ENCODE data around the gene ANKRD10.

The ANKRD10 gene

GRCh38 chr13:110866491-110867170, 48.2 kb downstream of the ANKRD10 start:
- no peak overlapping the region for H2BK5ac ChIP-seq (ENCODE audit: low read depth, low read length, poor library complexity)
- no peak overlapping the region for H4K91ac ChIP-seq (ENCODE audit: low read depth, low read length)
- no peak overlapping the region for H4K8ac ChIP-seq (ENCODE audit: low read depth, low read length)
- H3K79me2 ChIP-seq (ENCODE audit: control insufficient read depth, insufficient read depth, low read length, poor library complexity): no peaks in the 10 kb centered on the region
- H2AFZ ChIP-seq (ENCODE audit: insufficient read depth, low read length, poor library complexity): no peak overlapping the region
- no peak overlapping the region for H4K12ac ChIP-seq (ENCODE audit: low read depth, low read length)
- DNase-seq: no peak
- no peak overlapping the region for H3K18ac ChIP-seq (ENCODE audit: low read length)
- H2AK5ac ChIP-seq (ENCODE audit: low read length): no peak overlapping the region
- no peak overlapping the region for H3K23ac ChIP-seq (ENCODE audit: low read length)
- H3K9me3 ChIP-seq (ENCODE audit: insufficient read depth, low read depth, low read length): no peaks in the 10 kb centered on the region
- WGBS (ENCODE audit: extremely low coverage, insufficient coverage, insufficient read length): no CpG with 5 or more reads among the region's 11 CpGs
- H2BK120ac ChIP-seq (ENCODE audit: insufficient read depth, low read length, poor library complexity): no peak overlapping the region
- H3K14ac ChIP-seq (ENCODE audit: low read length): no peak overlapping the region
- peaks cover 21 to 26% of the 10 kb centered on the region in 2 experiments for H3K4me1 ChIP-seq (ENCODE audit: control insufficient read depth in 1 of 2, insufficient read depth in 2 of 2, low read length in 2 of 2)
- H3K27ac ChIP-seq (ENCODE audit: low read depth, low read length): no peak overlapping the region
- no peak overlapping the region for H3K4ac ChIP-seq (ENCODE audit: low read depth, low read length)
- no peaks in the 10 kb centered on the region for H3K36me3 ChIP-seq (ENCODE audit: control insufficient read depth in 1 of 2, insufficient read depth in 2 of 2, low read length in 2 of 2)
- no peak overlapping the region for H3K9ac ChIP-seq (ENCODE audit: low read length)
- no peak overlapping the region for H2BK12ac ChIP-seq (ENCODE audit: low read length)
- peaks cover 14% of the 10 kb centered on the region for H3K79me1 ChIP-seq (ENCODE audit: low read length)
- H3K4me3 ChIP-seq (ENCODE audit: low read depth, low read length): no peak overlapping the region
- no peak overlapping the region for H3K4me2 ChIP-seq (ENCODE audit: low read length)
- H3K27me3 ChIP-seq (ENCODE audit: insufficient read depth, low read length): no peaks in the 10 kb centered on the region

DNA sequence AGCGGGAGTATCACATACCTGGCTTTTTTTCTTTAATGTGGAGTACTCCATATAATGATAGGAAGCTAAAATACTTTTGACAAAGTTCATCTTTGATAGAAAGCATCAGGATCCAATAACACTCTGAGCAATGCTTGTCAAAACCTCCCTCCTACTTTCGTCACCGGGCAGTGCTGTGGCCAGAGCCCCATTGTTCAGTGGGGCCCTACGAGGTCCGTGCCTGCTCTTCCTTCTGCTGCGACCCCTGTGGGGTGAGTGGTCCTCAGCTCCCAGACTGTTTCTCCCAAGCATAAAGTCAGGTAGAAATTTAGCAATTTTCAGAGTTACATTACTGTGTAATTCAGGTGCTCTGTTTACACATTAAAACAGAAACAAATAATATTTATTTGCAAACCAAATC, 51.2 kb downstream of the ANKRD10 start:
- no peak overlapping the region for H3K9ac ChIP-seq (ENCODE audit: low read length)
- H3K18ac ChIP-seq (ENCODE audit: low read length): no peak overlapping the region
- no peaks in the 10 kb centered on the region for H3K79me2 ChIP-seq (ENCODE audit: control insufficient read depth, insufficient read depth, low read length, poor library complexity)
- no peaks in the 10 kb centered on the region for H3K9me3 ChIP-seq (ENCODE audit: insufficient read depth, low read depth, low read length)
- H4K12ac ChIP-seq (ENCODE audit: low read depth, low read length): no peak overlapping the region
- no peak overlapping the region for H3K4me2 ChIP-seq (ENCODE audit: low read length)
- H2BK5ac ChIP-seq (ENCODE audit: low read depth, low read length, poor library complexity): no peak overlapping the region
- no peaks in the 10 kb centered on the region for H3K36me3 ChIP-seq (ENCODE audit: control insufficient read depth in 1 of 2, insufficient read depth in 2 of 2, low read length in 2 of 2)
- H2AK5ac ChIP-seq (ENCODE audit: low read length): no peak overlapping the region
- H2BK120ac ChIP-seq (ENCODE audit: insufficient read depth, low read length, poor library complexity): no peak overlapping the region
- no peak overlapping the region for H2AFZ ChIP-seq (ENCODE audit: insufficient read depth, low read length, poor library complexity)
- peaks cover 7 to 8% of the 10 kb centered on the region in 2 experiments for H3K4me1 ChIP-seq (ENCODE audit: control insufficient read depth in 1 of 2, insufficient read depth in 2 of 2, low read length in 2 of 2)
- no peak overlapping the region for H4K8ac ChIP-seq (ENCODE audit: low read depth, low read length)
- H2BK12ac ChIP-seq (ENCODE audit: low read length): no peak overlapping the region
- H3K27me3 ChIP-seq (ENCODE audit: insufficient read depth, low read length): no peaks in the 10 kb centered on the region
- no peak for DNase-seq
- no peak overlapping the region for H3K4ac ChIP-seq (ENCODE audit: low read depth, low read length)
- H3K27ac ChIP-seq (ENCODE audit: low read depth, low read length): no peak overlapping the region
- H3K23ac ChIP-seq (ENCODE audit: low read length): no peak overlapping the region
- no CpG with 5 or more reads among the region's 6 CpGs for WGBS (ENCODE audit: extremely low coverage, insufficient coverage, insufficient read length)
- H3K4me3 ChIP-seq (ENCODE audit: low read depth, low read length): no peak overlapping the region
- no peak overlapping the region for H4K91ac ChIP-seq (ENCODE audit: low read depth, low read length)
- H3K14ac ChIP-seq (ENCODE audit: low read length): no peak overlapping the region
- H3K79me1 ChIP-seq (ENCODE audit: low read length): no peaks in the 10 kb centered on the region

- Histone ChIP-seq H2BK5ac (ENCODE audit: low read depth, low read length, poor library complexity) (no peak overlapping the region), H3K4ac (ENCODE audit: low read depth, low read length) (no peak overlapping the region), H3K27ac (ENCODE audit: low read depth, low read length) (no peak overlapping the region), H4K8ac (ENCODE audit: low read depth, low read length) (no peak overlapping the region), H3K4me3 (ENCODE audit: low read depth, low read length) (no peak overlapping the region), H3K4me2 (ENCODE audit: low read length) (no peak overlapping the region), H3K18ac (ENCODE audit: low read length) (no peak overlapping the region), H3K79me2 (ENCODE audit: control insufficient read depth, insufficient read depth, low read length, poor library complexity) (no peaks in the 10 kb centered on the region), H3K23ac (ENCODE audit: low read length) (no peak overlapping the region), H3K36me3 (ENCODE audit: control insufficient read depth in 1 of 2, insufficient read depth in 2 of 2, low read length in 2 of 2) (no peaks in the 10 kb centered on the region), H3K14ac (ENCODE audit: low read length) (no peak overlapping the region), H3K27me3 (ENCODE audit: insufficient read depth, low read length) (no peaks in the 10 kb centered on the region), H3K9me3 (ENCODE audit: insufficient read depth, low read depth, low read length) (peaks cover 2% of the 10 kb centered on the region), H2AK5ac (ENCODE audit: low read length) (no peak overlapping the region), H2BK12ac (ENCODE audit: low read length) (no peak overlapping the region), H3K79me1 (ENCODE audit: low read length) (no peaks in the 10 kb centered on the region), H3K9ac (ENCODE audit: low read length) (no peak overlapping the region), H3K4me1 (ENCODE audit: control insufficient read depth in 1 of 2, insufficient read depth in 2 of 2, low read length in 2 of 2) (peaks cover 6 to 8% of the 10 kb centered on the region in 2 experiments), H2AFZ (ENCODE audit: insufficient read depth, low read length, poor library complexity) (no peak overlapping the region), H4K12ac (ENCODE audit: low read depth, low read length) (no peak overlapping the region), H2BK120ac (ENCODE audit: insufficient read depth, low read length, poor library complexity) (no peak overlapping the region), H4K91ac (ENCODE audit: low read depth, low read length) (no peak overlapping the region)
- DNase-seq: no peak
Measured at GRCh38 chr13:110860983-110861382, 53.9 kb downstream of the ANKRD10 start.

GRCh38 chr13:110856942-110857835, 57.7 kb downstream of the ANKRD10 start:
- Histone ChIP-seq H4K8ac (ENCODE audit: low read depth, low read length) (no peak overlapping the region), H3K9me3 (ENCODE audit: insufficient read depth, low read depth, low read length) (peaks cover 2% of the 10 kb centered on the region), H3K27ac (ENCODE audit: low read depth, low read length) (no peak overlapping the region), H3K18ac (ENCODE audit: low read length) (no peak overlapping the region), H3K4me1 (ENCODE audit: control insufficient read depth in 1 of 2, insufficient read depth in 2 of 2, low read length in 2 of 2) (peaks cover 5 to 7% of the 10 kb centered on the region in 2 experiments), H3K4me2 (ENCODE audit: low read length) (no peak overlapping the region), H4K91ac (ENCODE audit: low read depth, low read length) (no peak overlapping the region), H3K79me1 (ENCODE audit: low read length) (no peaks in the 10 kb centered on the region), H2BK5ac (ENCODE audit: low read depth, low read length, poor library complexity) (no peak overlapping the region), H3K4me3 (ENCODE audit: low read depth, low read length) (no peak overlapping the region), H3K36me3 (ENCODE audit: control insufficient read depth in 1 of 2, insufficient read depth in 2 of 2, low read length in 2 of 2) (no peaks in the 10 kb centered on the region), H3K27me3 (ENCODE audit: insufficient read depth, low read length) (no peaks in the 10 kb centered on the region), H3K79me2 (ENCODE audit: control insufficient read depth, insufficient read depth, low read length, poor library complexity) (no peaks in the 10 kb centered on the region), H2BK12ac (ENCODE audit: low read length) (no peak overlapping the region), H2AK5ac (ENCODE audit: low read length) (no peak overlapping the region), H4K12ac (ENCODE audit: low read depth, low read length) (no peak overlapping the region), H3K4ac (ENCODE audit: low read depth, low read length) (no peak overlapping the region), H2AFZ (ENCODE audit: insufficient read depth, low read length, poor library complexity) (no peak overlapping the region), H3K14ac (ENCODE audit: low read length) (no peak overlapping the region), H2BK120ac (ENCODE audit: insufficient read depth, low read length, poor library complexity) (no peak overlapping the region), H3K9ac (ENCODE audit: low read length) (no peak overlapping the region), H3K23ac (ENCODE audit: low read length) (no peak overlapping the region)
- no peak for DNase-seq
- WGBS (ENCODE audit: extremely low coverage, insufficient coverage, insufficient read length): no CpG with 5 or more reads among the region's 3 CpGs
